Lower lobe of right lung (tissue), 2 donors: ENCODE results near the gene SMARCA4. TPM values are rescaled to one million over a fixed set of nuclear protein-coding genes. Genes with fewer than 3 reads are reported as not detected.
"Not testable (repeated sequence)": the region's sequence is repeated elsewhere in the genome, so short reads cannot be mapped to it uniquely, and the experiment has no call there.

ENCODE experiments used
- ATAC-seq, 2 donors: fragments of 200-7000 bp; cut with Tn5 transposase; one replicate each; pipeline ENCODE4 v1.9.1; 2020 to 2022; ENCODE audit warnings: mild to moderate bottlenecking in 2 of 2, moderate library complexity in 2 of 2
- DNase-seq: peaks from one replicate; pipeline ENCODE4 v3.0.0-alpha.2; 2020
- H3K27ac ChIP-seq: fragments of 200-600 bp; one replicate; pipeline ENCODE4 v1.8.0; 2022
- H3K27me3 ChIP-seq: fragments of 200-600 bp; one replicate; pipeline ENCODE4 v1.8.0; 2022; ENCODE audit warnings: low read depth
- H3K36me3 ChIP-seq: fragments of 200-600 bp; one replicate; pipeline ENCODE4 v1.8.0; 2022; ENCODE audit warnings: mild to moderate bottlenecking
- H3K4me1 ChIP-seq: fragments of 200-600 bp; one replicate; pipeline ENCODE4 v1.8.0; 2022
- H3K4me3 ChIP-seq: fragments of 200-600 bp; one replicate; pipeline ENCODE4 v1.8.0; 2022; ENCODE audit warnings: mild to moderate bottlenecking
- H3K9me3 ChIP-seq: fragments of 200-600 bp; one replicate; pipeline ENCODE4 v1.8.0; 2022
- intact Hi-C: fragments of 100-400 bp; cut with DNase I; formaldehyde crosslinking; loops from one replicate; pipeline ENCODE4 v1.11.0; 2022
- total RNA-seq: library from RNA; stranded (reverse); fragmentation: NEBNext Ultra II Directional; extraction: Animal tissue kit (Norgen Biotek cat#: 25700); gene quantifications from one replicate; pipeline ENCODE4 v1.2.1, GENCODE V29; 2021
- TF ChIP-seq, protein P1 (sequence below): fragments of 200-600 bp; IDR thresholded peaks from one replicate; pipeline ENCODE4 v1.8.0; 2022; ENCODE audit warnings: antibody characterized with exemption, mild to moderate bottlenecking
- donor health status: DM: no; HTN: yes; CAD: no; lungs with severe emphysema.

Gene SMARCA4
- total RNA-seq, 1 donor from 2014 or later, result 85.0 TPM

DNA sequence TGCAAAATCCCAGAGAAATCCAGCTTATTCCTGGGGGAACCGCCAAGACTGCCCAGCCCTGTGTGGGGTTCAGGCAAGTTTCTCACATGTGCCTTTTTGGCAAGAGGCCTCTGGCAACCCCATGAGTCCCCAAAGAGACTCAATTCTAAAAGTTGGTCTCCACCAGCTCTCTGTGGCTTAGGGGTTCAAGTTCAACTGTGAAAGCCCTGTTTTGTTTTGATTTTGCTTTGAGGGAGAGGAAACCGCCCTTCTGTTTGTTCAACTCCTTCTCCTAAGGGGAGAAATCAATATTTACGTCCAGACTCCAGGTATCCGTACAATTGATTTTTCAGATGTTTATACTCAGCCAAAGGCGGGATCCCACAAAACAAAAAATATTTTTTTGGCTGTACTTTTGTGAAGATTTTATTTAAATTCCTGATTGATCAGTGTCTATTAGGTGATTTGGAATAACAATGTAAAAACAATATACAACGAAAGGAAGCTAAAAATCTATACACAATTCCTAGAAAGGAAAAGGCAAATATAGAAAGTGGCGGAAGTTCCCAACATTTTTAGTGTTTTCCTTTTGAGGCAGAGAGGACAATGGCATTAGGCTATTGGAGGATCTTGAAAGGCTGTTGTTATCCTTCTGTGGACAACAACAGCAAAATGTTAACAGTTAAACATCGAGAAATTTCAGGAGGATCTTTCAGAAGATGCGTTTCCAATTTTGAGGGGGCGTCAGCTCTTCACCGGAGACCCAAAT lies 127.8 kb downstream of the SMARCA4 start:
- H3K36me3 ChIP-seq, result no peaks in the 10 kb centered on the region
- intact Hi-C loops, result no loop called here
- H3K27ac ChIP-seq, result peak overlapping the region; percentile 98
- no peaks in the 10 kb centered on the region for H3K9me3 ChIP-seq
- H3K4me3 ChIP-seq, result peak overlapping the region; percentile 69
- TF ChIP-seq, protein P1, sequence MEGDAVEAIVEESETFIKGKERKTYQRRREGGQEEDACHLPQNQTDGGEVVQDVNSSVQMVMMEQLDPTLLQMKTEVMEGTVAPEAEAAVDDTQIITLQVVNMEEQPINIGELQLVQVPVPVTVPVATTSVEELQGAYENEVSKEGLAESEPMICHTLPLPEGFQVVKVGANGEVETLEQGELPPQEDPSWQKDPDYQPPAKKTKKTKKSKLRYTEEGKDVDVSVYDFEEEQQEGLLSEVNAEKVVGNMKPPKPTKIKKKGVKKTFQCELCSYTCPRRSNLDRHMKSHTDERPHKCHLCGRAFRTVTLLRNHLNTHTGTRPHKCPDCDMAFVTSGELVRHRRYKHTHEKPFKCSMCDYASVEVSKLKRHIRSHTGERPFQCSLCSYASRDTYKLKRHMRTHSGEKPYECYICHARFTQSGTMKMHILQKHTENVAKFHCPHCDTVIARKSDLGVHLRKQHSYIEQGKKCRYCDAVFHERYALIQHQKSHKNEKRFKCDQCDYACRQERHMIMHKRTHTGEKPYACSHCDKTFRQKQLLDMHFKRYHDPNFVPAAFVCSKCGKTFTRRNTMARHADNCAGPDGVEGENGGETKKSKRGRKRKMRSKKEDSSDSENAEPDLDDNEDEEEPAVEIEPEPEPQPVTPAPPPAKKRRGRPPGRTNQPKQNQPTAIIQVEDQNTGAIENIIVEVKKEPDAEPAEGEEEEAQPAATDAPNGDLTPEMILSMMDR, result no peak
- DNase-seq (no peak), ATAC-seq (no peak)
- peaks cover 62% of the 10 kb centered on the region for H3K4me1 ChIP-seq
- H3K27me3 ChIP-seq, result no peaks in the 10 kb centered on the region

DNA sequence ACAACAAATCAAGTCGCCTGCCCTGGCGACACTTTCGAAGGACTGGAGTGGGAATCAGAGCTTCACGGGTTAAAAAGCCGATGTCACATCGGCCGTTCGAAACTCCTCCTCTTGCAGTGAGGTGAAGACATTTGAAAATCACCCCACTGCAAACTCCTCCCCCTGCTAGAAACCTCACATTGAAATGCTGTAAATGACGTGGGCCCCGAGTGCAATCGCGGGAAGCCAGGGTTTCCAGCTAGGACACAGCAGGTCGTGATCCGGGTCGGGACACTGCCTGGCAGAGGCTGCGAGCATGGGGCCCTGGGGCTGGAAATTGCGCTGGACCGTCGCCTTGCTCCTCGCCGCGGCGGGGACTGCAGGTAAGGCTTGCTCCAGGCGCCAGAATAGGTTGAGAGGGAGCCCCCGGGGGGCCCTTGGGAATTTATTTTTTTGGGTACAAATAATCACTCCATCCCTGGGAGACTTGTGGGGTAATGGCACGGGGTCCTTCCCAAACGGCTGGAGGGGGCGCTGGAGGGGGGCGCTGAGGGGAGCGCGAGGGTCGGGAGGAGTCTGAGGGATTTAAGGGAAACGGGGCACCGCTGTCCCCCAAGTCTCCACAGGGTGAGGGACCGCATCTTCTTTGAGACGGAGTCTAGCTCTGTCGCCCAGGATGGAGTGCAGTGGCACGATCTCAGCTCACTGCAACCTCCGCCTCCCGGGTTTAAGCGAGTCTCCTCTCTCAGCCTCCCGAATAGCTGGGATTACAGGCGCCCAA lies 128.6 kb downstream of the SMARCA4 start, which contains the start of gene LDLR:
LDLR (plus strand) TSS at position 210 of the 760 bp plus-strand sequence; CDS start at position 296, 86 bp downstream.
- Histone ChIP-seq H3K4me1 (peaks cover 69% of the 10 kb centered on the region), H3K9me3 (no peaks in the 10 kb centered on the region)
- ATAC-seq, result peak; percentile 71 to 77

GRCh38 chr19:11090014-11090263 lies 129.1 kb downstream of the SMARCA4 start:
- peak overlapping the region; percentile 69 for H3K4me3 ChIP-seq
- H3K9me3 ChIP-seq, H3K36me3 ChIP-seq, ATAC-seq, intact Hi-C loops, H3K27me3 ChIP-seq, DNase-seq: not testable (repeated sequence)
- peak overlapping the region; percentile 98 for H3K27ac ChIP-seq
- H3K4me1 ChIP-seq, result peaks cover 73% of the 10 kb centered on the region

More for the DNA sequence above, 128.6 kb downstream of the SMARCA4 start, which contains the start of gene LDLR:
- peak within 1 kb of the TSS; percentile 69 for H3K4me3 ChIP-seq
- DNase-seq, result peak; percentile 89
- H3K27me3 ChIP-seq, result no peaks in the 10 kb centered on the region
- peak within 1 kb of the TSS; percentile 98 for H3K27ac ChIP-seq
- intact Hi-C loops, result no loop called here
- no peaks in the 10 kb centered on the region for H3K36me3 ChIP-seq
- TF ChIP-seq, protein P1, result no peak

DNA sequence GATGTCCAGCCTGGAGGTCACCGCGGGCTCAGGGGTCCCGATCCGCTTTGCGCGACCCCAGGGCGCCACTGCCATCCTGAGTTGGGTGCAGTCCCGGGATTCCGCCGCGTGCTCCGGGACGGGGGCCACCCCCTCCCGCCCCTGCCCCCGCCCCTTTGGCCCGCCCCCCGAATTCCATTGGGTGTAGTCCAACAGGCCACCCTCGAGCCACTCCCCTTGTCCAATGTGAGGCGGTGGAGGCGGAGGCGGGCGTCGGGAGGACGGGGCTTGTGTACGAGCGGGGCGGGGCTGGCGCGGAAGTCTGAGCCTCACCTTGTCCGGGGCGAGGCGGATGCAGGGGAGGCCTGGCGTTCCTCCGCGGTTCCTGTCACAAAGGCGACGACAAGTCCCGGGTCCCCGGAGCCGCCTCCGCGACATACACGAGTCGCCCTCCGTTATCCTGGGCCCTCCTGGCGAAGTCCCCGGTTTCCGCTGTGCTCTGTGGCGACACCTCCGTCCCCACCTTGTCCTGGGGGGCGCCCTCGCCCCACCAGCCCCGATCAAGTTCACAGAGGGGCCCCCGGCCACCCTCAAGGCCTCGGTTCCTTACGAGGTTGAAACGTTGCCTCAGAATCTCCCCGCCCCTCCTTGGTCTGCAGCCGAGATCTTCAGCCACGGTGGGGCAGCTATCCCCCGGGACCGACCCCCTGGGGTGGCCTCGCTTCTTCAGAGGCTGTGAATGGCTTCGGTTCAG lies 129.6 kb downstream of the SMARCA4 start:
- Histone ChIP-seq H3K27me3 (no peaks in the 10 kb centered on the region), H3K27ac (peak overlapping the region; percentile 98)
- intact Hi-C loops, result no loop called here

GRCh38 chr19:11090997-11091702 lies 130.3 kb downstream of the SMARCA4 start:
- Histone ChIP-seq H3K4me1 (peaks cover 72% of the 10 kb centered on the region), H3K9me3 (no peaks in the 10 kb centered on the region), H3K4me3 (peak overlapping the region; percentile 69), H3K36me3 (peaks cover 6% of the 10 kb centered on the region), H3K27me3 (no peaks in the 10 kb centered on the region), H3K27ac (peak overlapping the region; percentile 98)
- ATAC-seq (no peak), DNase-seq (no peak)
- TF ChIP-seq, protein P1, result no peak
- intact Hi-C loops, result no loop called here

More for the DNA sequence above, 129.6 kb downstream of the SMARCA4 start:
- ATAC-seq (peak; percentile 79 to 90), DNase-seq (peak; percentile 99)
- H3K9me3 ChIP-seq, result no peaks in the 10 kb centered on the region
- TF ChIP-seq, protein P1, result no peak
- no peaks in the 10 kb centered on the region for H3K36me3 ChIP-seq
- peaks cover 72% of the 10 kb centered on the region for H3K4me1 ChIP-seq
- H3K4me3 ChIP-seq, result peak overlapping the region; percentile 69
